ENCODE data around the gene UBQLN4.

DNA sequence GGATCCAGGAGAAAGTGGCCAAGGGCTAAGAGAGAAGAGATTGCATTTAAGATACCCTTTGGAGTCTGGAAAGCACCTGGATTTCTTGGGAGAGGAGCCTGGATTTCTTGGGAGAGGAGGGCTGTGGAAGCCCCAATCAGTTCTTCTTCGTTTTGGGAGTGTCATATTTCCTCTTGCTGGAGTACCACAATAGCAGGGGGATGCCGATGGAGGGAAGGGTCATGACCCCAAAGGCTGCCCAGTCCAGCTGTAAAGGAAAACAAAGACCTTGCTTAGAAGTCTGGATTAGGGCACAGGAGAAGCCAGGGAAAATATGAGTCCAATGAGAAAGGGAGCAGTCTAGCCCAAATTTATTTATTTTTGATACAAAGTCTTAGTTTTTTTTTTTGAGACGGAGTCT is 44.2 kb downstream of the UBQLN4 start:
- TF ChIP-seq, protein P1, sequence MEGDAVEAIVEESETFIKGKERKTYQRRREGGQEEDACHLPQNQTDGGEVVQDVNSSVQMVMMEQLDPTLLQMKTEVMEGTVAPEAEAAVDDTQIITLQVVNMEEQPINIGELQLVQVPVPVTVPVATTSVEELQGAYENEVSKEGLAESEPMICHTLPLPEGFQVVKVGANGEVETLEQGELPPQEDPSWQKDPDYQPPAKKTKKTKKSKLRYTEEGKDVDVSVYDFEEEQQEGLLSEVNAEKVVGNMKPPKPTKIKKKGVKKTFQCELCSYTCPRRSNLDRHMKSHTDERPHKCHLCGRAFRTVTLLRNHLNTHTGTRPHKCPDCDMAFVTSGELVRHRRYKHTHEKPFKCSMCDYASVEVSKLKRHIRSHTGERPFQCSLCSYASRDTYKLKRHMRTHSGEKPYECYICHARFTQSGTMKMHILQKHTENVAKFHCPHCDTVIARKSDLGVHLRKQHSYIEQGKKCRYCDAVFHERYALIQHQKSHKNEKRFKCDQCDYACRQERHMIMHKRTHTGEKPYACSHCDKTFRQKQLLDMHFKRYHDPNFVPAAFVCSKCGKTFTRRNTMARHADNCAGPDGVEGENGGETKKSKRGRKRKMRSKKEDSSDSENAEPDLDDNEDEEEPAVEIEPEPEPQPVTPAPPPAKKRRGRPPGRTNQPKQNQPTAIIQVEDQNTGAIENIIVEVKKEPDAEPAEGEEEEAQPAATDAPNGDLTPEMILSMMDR (IDR thresholded peaks at IDR 0.05; ENCODE audit: low read depth, low read length, missing input control) = no peak
- TF ChIP-seq, protein P2, sequence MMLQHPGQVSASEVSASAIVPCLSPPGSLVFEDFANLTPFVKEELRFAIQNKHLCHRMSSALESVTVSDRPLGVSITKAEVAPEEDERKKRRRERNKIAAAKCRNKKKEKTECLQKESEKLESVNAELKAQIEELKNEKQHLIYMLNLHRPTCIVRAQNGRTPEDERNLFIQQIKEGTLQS (IDR thresholded peaks at IDR 0.05) = no peak
- TF ChIP-seq GABPA (IDR thresholded peaks at IDR 0.05 in 1 of 2, conservative IDR thresholded peaks at IDR 0.05 in 1 of 2) (no peak), SP1 (IDR thresholded peaks at IDR 0.05) (no peak), HNF4G (IDR thresholded peaks at IDR 0.05) (no peak), YY1 (IDR thresholded peaks at IDR 0.05) (no peak), RAD21 (IDR thresholded peaks at IDR 0.05) (no peak), TAF1 (conservative IDR thresholded peaks at IDR 0.05) (no peak), EGR1 (IDR thresholded peaks at IDR 0.05; ENCODE audit: low read depth in 2 of 2) (no peak), FOXA1 (IDR thresholded peaks at IDR 0.05) (no peak), RXRA (IDR thresholded peaks at IDR 0.05) (no peak)
- TF ChIP-seq, protein P3, sequence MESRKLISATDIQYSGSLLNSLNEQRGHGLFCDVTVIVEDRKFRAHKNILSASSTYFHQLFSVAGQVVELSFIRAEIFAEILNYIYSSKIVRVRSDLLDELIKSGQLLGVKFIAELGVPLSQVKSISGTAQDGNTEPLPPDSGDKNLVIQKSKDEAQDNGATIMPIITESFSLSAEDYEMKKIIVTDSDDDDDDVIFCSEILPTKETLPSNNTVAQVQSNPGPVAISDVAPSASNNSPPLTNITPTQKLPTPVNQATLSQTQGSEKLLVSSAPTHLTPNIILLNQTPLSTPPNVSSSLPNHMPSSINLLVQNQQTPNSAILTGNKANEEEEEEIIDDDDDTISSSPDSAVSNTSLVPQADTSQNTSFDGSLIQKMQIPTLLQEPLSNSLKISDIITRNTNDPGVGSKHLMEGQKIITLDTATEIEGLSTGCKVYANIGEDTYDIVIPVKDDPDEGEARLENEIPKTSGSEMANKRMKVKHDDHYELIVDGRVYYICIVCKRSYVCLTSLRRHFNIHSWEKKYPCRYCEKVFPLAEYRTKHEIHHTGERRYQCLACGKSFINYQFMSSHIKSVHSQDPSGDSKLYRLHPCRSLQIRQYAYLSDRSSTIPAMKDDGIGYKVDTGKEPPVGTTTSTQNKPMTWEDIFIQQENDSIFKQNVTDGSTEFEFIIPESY (IDR thresholded peaks at IDR 0.05) = no peak
- TF ChIP-seq, protein P4, sequence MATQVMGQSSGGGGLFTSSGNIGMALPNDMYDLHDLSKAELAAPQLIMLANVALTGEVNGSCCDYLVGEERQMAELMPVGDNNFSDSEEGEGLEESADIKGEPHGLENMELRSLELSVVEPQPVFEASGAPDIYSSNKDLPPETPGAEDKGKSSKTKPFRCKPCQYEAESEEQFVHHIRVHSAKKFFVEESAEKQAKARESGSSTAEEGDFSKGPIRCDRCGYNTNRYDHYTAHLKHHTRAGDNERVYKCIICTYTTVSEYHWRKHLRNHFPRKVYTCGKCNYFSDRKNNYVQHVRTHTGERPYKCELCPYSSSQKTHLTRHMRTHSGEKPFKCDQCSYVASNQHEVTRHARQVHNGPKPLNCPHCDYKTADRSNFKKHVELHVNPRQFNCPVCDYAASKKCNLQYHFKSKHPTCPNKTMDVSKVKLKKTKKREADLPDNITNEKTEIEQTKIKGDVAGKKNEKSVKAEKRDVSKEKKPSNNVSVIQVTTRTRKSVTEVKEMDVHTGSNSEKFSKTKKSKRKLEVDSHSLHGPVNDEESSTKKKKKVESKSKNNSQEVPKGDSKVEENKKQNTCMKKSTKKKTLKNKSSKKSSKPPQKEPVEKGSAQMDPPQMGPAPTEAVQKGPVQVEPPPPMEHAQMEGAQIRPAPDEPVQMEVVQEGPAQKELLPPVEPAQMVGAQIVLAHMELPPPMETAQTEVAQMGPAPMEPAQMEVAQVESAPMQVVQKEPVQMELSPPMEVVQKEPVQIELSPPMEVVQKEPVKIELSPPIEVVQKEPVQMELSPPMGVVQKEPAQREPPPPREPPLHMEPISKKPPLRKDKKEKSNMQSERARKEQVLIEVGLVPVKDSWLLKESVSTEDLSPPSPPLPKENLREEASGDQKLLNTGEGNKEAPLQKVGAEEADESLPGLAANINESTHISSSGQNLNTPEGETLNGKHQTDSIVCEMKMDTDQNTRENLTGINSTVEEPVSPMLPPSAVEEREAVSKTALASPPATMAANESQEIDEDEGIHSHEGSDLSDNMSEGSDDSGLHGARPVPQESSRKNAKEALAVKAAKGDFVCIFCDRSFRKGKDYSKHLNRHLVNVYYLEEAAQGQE (IDR thresholded peaks at IDR 0.05) = no peak
- TF ChIP-seq, protein P5, sequence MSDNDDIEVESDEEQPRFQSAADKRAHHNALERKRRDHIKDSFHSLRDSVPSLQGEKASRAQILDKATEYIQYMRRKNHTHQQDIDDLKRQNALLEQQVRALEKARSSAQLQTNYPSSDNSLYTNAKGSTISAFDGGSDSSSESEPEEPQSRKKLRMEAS (IDR thresholded peaks at IDR 0.05) = no peak

All from liver (tissue), 3 donors.